Activated CD8-positive, alpha-beta memory T cell treated with anti-CD3 and anti-CD28 coated beads, Interleukin-2, amount 50 U/mL, for 1 hour (primary cell): ENCODE results near the gene NFE2.

ENCODE experiments used
- DNase-seq: peaks from one replicate; pipeline ENCODE4 v3.0.0-alpha.2; 2020; ENCODE audit errors: extremely low read depth

Gene NFE2

GRCh38 chr12:54251667-54252284 lies 49.0 kb downstream of the NFE2 start:
- DNase-seq = no peak

- no peak for DNase-seq
Measured at GRCh38 chr12:54249489-54249888, 51.3 kb downstream of the NFE2 start.

GRCh38 chr12:54246011-54246641 lies 54.7 kb downstream of the NFE2 start:
- DNase-seq = no peak
